ENCODE results near the gene ATP8A2.
"Not testable (repeated sequence)": the region's sequence is repeated elsewhere in the genome, so short reads cannot be mapped to it uniquely, and the experiment has no call there.

Gene ATP8A2

DNA sequence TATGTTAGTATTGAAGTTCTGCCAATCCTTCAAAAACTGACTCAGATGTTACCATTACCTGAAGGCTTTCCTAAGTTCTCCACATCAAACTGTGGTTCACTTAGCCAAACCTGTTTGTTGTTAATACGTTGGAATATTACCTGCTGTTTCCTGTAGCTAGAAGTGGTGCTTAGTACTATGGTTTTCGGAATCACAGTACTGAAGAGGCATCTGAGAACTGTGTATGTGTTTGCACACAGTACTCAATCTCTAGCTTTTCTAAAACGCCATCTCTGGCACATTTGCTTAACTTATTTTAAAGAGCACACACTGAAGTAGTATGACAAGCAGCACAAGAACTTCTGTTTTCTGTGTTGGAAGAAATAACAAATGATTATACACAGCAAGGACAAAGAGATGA, 431.9 kb downstream of the ATP8A2 start:
- no peak for DNase-seq (ENCODE audit: low read depth in 2 of 2)

DNA sequence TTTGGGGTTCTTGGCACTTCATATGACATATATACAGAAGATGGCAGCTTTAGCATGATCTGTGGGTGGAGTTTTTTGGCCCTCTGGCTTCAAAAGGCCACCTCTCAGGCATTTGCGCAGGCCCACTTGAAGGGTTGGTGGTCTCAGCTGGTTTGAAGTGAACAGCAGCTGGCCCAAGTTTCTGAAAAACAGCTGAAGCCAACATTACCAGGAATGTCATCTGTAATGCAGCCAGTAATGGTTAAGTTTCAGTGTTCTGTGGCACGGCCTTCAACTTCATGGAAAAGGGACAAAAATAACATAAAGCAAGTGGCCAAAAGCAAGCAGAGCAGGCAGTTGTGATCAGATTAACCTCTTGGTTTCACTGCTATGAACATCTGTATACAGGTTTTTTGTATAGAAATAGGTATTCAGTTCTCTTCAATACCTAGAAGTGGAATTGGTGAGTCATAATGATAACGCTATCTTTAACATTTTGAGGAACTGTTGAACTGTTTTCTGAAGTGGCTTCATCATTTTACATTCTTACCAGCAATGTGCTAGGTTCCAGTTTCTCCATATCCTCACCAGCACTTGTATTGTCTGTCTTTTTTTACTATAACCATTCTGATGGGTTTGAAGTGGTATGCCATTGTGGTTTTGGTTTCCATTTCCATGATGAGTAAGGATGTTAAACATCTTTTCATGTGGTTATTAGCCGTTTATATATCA, 434.6 kb downstream of the ATP8A2 start:
- no peak for DNase-seq (ENCODE audit: low read depth in 2 of 2)

DNA sequence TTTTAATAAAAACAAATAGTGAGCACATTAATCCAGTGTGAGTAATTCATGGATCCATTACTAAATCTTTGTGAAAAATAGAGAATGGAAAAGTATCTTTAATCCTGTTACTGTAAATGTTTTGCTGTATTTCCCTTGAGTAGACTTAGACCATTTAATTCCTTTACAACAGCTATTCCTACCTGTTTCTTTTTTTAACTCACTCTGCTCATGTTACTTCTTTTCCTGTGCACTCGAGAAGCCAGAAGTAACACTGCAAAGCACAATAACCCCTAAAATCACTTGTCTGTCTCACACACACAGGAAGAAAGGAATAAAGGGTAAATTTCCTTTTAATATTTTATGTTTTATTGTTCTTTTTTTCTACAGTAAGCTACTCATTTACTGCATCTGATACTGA, 435.8 kb downstream of the ATP8A2 start:
- DNase-seq (ENCODE audit: low read depth in 2 of 2): no peak

DNA sequence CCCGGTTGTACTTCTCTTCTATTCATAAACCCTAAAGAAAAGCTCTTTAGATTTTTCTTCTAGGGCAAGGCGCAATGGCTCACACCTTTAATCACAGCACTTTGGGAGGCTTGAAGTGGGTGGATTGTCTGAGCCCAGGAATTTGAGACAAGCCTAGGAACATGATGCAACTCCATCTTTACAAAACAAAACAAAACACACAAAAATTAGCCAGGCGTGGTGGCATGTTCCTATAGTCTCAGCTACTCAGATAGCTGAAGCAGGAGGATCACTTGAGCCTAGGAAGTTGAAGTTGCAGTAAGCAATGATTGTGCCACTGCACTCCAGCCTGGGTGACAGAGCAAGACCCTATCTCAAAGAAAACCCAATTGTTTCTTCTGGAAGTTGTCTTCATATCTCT, 439.7 kb downstream of the ATP8A2 start:
- DNase-seq (ENCODE audit: low read depth in 2 of 2): no peak

DNA sequence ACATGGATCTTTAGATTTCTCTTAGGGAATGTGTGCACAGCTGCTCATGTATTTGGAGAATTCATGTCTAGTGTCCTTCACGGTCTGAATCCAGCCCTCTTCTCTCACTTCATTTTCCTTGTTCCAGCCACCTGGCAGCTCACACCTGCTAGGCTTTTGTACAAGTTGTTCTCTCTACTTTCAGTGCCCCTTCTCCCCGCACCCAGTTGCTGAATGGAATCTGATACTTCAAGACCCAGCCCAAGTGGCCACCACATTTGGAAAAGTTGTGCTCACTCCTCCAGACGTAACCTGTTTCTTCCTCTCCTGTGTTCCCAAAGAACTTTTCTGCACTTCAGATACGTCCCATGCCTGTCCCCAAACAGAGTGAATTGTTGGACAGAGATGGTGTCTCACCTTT, 444.5 kb downstream of the ATP8A2 start:
- no peak for DNase-seq (ENCODE audit: low read depth in 2 of 2)

DNA sequence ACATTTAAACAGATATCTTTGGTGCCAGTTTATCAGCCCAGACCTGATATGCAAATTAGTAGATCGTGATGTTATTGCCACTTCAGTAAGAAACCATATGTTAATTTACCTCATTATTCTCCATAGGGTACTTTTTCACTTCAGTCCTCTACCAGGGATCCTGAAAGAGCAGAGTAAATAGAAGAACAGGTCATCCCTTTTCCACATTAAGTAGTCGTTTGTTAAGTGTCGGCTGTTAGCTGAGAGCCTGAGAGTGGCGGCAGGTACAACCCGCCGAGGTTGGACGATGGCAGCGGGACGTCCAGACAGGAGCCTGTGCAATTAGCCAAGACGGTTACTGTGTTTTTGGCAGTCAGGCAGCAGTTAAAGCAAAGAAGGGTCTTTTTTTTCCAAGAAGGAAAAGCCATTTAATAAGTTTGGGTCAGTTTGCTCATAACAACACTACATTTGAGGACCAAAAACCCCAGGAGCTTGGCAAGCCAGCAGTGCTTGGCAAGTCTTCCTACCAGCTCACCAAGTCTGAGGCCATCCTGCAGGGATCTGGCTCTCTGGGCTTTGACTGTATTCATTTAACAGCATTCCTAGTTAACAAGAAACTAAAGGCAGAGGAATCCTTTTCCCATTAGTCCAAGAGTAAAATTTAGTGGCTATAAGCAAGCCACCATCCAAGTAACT, 448.2 kb downstream of the ATP8A2 start:
- no peak for DNase-seq (ENCODE audit: low read depth in 2 of 2)

DNA sequence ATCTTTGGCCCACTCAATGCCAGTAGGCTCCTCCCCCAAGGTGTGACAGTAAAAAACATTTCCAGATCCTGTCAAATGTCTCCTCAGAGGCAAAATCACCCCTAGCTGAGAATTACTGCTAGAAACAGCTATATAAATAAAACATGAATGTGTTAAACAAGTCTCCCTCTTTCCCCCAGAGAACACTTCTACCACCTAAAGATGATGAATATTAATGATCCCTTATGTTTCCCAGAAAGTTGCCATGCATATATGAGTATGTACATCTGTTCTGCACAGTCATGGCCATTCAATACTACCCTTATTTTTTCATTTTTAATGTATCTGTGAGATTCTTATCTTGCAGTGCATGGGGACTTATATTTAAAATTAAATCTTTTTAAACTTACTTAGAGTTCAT, 450.0 kb downstream of the ATP8A2 start:
- DNase-seq (ENCODE audit: low read depth in 2 of 2): no peak

DNA sequence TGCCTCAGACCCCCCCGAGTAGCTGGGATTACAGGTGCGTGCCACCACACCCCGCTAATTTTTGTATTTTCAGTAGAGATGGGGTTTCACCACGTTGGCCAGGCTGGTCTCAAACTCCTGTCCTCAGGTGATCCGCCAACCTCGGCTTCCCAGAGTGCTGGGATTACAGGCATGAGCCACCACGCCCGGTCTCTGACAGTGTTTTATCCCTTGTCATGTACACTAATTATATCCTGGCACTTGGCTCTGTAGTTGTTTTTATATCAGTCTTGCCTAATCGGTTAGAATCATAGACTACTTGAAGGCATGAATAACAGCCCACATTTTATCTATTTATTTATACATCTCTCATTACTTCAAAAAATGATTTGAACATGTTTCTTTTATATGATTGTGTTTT, 455.4 kb downstream of the ATP8A2 start:
- not testable (repeated sequence) for DNase-seq (ENCODE audit: low read depth in 2 of 2)

DNA sequence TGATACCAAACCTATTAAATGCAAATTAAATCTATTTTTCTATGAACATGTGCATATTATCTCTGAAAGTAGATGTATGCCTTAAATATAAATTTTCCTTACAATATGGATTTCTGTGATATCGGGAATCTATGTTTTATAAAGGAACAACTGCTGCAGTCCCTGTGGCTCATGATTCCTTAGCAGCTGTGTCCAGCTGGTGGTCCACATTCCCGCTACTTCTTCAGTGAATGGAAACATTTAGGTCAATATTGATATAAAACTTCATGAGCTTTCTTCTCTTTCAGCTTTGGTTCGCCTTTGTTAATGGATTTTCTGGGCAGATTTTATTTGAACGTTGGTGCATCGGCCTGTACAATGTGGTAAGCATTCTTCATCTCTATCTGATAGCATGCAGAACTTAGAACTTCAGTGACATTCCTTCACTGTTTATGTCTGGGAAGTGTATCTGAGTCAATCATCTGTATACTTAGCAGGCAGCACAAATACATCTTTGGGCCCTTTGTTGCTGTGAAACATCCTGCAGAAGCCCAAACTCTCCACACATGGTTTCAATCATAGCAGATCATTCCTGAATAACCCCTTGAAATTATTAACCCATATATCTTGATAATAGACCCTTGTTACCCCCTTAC, 456.2 kb downstream of the ATP8A2 start:
- no peak for DNase-seq (ENCODE audit: low read depth in 2 of 2)

DNA sequence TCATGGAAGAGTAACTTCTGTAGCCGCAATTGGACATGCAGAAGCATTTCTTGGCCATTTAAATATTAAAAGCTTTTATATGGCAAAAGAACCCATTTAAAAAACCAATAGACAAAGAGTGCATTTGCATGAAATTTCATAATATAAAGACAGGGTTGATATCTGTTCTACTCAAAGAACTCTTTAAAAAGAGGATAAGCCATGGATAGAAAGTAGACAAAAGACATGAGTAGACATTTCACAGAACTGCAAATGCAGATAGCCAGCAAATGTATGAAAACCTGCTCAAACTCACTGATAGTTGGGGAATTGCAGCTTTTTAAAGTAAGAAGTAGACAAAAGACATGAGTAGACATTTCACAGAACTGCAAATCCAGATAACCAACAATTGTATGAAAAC, 462.0 kb downstream of the ATP8A2 start:
- DNase-seq (ENCODE audit: low read depth in 2 of 2): no peak

DNA sequence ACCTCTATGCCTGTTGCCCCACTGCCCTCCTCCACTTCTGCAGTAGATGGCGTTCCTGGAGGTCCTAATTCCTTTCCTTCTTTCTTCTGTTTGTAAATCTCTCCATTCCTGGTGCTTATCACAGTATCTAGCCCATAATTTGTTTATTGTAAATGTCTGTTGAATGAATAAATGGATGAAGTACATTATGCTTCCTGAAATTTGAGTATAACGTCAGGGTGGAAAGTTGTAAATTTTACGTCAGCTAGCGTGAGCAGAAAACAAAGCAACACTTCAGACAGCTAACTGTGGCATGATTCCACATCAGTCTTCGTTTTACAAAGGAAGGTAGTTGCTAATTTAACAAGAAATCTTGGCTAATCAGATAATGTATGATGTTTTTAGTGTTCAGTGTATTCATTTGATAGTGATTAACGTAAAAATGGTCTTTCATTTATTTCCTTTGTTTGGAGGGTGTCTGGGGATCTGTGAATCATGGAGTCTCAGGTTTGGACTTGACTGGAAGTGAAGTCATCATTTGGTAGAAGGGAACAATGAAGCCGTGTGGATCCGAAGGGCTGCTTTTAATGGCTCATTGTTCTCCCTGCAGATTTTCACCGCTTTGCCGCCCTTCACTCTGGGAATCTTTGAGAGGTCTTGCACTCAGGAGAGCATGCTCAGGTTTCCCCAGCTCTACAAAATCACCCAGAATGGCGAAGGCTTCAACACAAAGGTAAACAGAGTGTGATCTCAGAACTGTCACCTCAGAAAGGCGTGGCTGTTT, 465.0 kb downstream of the ATP8A2 start:
- DNase-seq (ENCODE audit: low read depth in 2 of 2): no peak

DNA sequence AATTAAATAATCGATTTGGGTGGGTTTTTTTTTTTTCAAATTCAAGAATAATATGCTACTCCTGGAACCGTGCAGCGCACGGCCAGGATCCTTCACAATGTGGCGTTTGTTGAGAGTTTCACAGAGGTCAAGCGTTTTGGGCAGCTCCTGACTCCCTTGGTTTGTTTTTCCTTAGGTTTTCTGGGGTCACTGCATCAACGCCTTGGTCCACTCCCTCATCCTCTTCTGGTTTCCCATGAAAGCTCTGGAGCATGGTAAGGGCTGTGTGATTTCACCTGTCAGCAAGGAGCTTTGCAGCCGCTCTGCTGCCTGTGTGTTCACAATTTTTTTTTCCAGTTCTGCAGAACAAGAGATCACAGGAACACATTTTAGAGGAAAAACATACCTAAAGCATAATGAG, 467.6 kb downstream of the ATP8A2 start:
- no peak for DNase-seq (ENCODE audit: low read depth in 2 of 2)

DNA sequence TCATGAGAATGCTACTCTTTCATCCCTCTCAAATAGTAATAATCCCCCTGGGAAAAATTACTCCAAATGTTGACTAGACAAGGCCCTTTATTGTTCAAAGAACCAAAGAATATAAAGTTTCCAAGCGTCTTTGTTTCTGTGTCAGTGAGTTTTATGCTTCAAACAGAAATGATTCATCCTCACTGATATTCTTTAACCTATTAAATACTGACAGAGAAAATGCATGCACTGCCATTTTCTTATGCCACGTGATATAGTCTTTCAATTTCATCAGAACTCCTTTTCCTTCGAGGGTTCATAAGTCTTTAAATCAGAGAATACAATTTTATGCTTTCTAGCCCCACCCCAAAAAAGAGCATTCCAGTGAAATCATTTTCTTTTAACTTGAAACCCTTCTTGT, 468.5 kb downstream of the ATP8A2 start:
- no peak for DNase-seq (ENCODE audit: low read depth in 2 of 2)

DNA sequence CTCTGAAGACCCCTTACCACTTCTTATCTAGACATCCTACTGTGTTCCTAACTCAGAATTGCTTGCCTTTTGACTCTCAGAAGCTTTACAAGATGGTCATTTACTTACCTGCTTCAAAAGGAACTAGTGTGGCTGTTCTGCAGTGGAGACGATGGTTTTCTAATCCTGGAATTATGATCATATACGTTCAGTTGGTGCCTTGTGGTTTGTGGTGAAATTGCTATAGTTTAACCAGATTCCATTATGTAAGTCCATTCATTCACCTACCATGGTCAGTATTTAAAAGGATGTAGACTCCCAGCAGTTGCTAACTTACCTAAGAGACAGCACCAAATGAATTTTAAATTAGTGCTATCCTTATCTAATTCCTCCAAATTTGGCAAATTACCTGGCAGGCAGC, 469.2 kb downstream of the ATP8A2 start:
- no peak for DNase-seq (ENCODE audit: low read depth in 2 of 2)

DNA sequence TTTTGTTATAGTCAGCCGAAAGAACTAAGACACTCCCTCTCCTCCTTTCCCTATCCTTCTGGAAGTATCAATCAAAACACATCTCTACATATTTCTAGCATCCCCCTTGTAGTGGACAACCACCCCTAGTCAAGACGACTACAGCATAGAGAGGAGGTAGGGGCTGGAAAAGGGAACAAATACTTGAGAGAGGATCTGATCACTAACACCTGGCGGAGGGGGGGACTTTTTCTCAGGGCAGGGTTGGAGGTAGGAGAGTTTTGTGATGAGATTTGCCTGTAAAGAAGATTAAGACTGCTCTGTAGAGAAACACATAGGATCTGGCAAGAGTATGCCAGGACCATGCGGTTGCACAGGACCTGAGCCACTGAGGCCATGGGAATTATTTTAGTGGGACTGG, 471.9 kb downstream of the ATP8A2 start:
- DNase-seq (ENCODE audit: low read depth in 2 of 2): no peak

DNA sequence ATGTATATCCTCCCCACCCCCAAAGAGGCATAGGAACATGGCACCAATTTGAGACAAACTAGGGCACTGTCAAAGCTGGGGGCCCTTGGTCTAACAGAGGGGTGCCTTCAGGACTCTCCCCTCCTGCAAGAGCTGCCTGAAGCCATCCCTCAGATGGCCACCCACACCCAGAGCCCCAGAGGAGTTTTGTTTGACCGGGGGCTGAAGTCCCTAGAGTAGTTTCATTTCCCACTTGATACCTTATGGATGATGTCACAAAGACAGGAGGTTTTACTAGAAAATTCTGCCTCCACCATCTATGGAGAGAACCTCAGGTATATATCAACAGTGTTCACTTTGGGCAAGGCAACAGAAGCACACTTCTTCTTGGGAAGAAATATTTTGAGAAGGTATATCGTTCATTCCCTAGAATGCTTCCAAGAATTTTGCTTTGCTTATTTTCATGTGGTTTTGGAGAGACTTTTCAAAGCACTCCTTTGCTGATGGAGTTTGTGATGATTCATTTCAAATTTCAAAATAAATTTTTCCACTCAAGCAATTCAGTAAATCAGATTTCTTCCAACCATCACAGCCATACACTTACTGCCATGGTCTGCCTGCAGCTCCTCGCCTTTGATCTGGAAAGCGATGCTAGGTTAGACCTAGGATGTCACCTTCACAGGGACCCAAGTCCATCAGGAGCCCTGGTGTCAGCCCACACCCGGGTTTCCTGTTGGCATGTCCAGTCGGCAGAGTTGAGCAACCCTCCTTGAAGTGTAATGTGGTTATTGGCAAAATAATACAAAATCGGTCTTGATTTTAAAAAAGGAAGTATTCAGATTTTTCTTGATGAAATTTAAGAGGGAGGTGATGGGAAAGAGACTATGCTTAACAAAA, 473.0 kb downstream of the ATP8A2 start:
- no peak for DNase-seq (ENCODE audit: low read depth in 2 of 2)

DNA sequence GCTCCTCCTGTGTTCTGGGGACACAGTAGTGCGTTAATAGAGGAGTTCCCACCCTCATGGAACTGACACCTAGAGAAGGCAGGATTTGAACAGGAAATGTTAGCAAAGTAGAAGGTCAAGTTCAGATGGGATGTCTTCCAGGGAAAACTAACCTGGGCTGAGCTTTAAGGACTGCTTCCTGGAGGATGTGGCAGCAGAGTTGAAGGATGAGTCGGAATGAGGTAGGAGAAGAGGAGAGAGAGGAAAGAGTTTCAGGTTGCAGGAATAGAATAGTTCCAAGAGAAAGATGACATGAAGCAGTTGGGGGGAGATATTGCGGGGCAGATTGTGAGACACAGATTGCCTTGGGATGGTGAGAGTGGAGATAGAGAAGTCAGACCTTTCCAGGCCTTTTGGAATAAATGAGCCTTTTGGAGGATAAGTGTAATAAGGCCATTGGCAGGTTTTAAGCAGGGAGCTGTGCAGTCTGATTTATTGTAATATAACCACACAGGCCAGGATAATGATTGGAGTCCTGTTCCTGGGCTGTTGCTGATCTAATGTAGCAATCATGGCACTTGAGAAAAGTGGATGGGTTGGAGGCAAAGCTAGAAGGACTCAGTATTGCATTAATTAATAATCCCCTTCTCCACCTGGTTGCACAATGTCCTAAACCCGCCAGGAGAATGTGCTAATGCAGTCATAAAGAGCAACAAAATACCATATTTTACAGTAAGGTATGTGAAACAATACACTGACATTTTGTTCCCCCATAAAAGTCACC, 474.6 kb downstream of the ATP8A2 start:
- DNase-seq (ENCODE audit: low read depth in 2 of 2): no peak

DNA sequence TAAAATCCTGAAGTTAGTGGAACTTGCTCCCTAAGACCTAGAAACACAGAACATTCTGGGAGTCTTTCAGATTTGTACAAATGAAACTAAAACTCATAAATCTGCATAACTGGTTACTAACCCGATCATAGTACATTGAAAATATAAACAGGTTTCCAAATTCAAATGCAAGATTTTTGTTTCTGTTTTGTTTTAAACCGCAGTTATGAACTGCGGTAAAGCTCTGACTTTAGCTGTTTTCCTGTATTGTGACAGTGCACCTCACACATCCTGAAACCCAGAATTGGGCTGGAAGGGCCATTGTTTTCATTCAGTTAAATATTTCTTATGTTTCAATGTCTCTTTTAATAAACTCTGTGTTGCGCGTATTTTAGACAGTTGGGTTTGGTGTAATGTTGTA, 475.4 kb downstream of the ATP8A2 start:
- DNase-seq (ENCODE audit: low read depth in 2 of 2): no peak

DNA sequence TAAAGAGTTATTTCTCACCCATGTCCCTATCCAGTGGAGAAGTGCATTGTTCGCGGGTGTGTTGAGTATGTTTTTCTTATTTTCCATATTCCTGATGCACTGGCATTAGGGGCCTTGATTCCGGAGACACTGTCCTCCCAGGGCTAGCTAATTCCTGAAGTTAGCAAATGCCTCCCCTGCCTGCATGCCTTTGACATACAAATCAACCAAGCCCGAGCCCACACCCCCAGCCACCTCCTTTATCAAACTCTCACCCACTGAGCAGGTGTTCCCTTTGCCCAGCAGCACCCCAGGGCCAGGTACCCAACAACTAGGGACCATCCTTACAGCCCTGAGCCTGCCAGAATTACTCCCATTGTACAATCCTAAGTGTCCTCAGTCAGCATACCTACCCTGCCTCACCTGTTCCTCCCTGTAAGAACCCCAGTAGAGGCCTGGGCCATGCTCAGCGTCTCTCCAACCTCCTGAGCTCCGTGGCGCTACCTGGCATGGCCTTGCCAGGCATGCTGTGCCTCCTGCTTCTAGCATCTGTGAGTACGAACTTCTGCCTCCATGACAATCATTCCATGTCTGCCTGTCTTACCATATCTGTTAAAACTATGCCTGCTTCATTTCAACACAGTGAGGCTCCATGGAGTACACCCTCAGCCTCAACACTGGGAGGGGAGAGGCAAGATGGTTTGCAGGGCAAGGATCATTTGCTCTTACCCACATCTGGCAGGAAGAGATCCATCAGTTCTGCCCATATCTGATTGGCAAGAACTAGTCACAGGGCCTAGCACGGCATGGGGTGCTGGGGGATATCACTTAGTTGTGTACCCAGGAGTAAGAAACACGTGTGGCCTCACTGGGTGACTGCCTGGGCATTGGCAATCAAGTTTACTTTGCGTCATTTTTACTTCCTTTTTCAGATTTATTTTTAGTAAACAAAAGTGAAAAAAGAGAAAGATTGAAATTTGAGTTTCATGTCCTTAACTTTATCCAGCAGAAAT, 476.2 kb downstream of the ATP8A2 start:
- no peak for DNase-seq (ENCODE audit: low read depth in 2 of 2)

All from stimulated activated CD4-positive, alpha-beta T cell treated with anti-CD3 and anti-CD28 coated beads, Interleukin-15, amount 100 ng/mL, for 48 hours (primary cell).